ENCODE data around the gene QSOX1.

Gene QSOX1

DNA sequence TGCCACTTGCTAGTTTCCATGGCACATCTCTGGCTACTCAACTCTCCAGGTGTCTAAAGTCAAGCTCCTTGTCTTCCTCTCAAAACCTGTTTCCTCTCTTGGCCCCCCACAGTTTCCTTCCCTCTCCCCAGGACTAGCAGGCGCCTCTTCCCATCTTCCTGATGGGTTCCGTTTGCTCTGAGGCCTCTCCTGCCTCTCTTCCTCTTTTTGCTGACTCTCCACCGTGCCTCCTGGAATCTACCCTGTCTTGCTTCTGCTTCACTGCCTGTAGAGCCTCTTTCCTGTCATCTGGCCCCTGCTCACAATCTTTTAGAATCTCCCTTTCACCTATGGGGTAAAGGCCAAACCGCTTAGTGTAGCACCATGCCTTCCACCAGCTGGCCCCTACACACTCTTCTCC is 53.6 kb downstream of the QSOX1 start:
- Histone ChIP-seq H3K9me2 (ENCODE audit: low read depth, low read length) (no peaks in the 10 kb centered on the region), H3K27ac (ENCODE audit: low read depth, low read length, poor library complexity, severe bottlenecking) (no peak overlapping the region), H3K4me3 (ENCODE audit: low read depth, low read length, poor library complexity, severe bottlenecking) (no peak overlapping the region), H3K79me2 (ENCODE audit: insufficient read depth, low read length) (no peaks in the 10 kb centered on the region), H3K36me3 (ENCODE audit: insufficient read depth, low read length) (no peaks in the 10 kb centered on the region), H3K9me3 (ENCODE audit: low read length) (no peaks in the 10 kb centered on the region), H4K20me1 (ENCODE audit: insufficient read depth, low read length) (no peaks in the 10 kb centered on the region), H3K4me2 (ENCODE audit: low read length) (no peak overlapping the region), H3K4me1 (ENCODE audit: insufficient read depth, low read length, severe bottlenecking) (peaks cover 3% of the 10 kb centered on the region), H3K27me3 (ENCODE audit: insufficient read depth, low read length) (no peaks in the 10 kb centered on the region), H2AFZ (ENCODE audit: low read length) (no peak overlapping the region), H3K9ac (ENCODE audit: low read length) (no peak overlapping the region), H3F3A (ENCODE audit: insufficient read depth, low read length) (no peaks in the 10 kb centered on the region)
- TF ChIP-seq, protein P1, sequence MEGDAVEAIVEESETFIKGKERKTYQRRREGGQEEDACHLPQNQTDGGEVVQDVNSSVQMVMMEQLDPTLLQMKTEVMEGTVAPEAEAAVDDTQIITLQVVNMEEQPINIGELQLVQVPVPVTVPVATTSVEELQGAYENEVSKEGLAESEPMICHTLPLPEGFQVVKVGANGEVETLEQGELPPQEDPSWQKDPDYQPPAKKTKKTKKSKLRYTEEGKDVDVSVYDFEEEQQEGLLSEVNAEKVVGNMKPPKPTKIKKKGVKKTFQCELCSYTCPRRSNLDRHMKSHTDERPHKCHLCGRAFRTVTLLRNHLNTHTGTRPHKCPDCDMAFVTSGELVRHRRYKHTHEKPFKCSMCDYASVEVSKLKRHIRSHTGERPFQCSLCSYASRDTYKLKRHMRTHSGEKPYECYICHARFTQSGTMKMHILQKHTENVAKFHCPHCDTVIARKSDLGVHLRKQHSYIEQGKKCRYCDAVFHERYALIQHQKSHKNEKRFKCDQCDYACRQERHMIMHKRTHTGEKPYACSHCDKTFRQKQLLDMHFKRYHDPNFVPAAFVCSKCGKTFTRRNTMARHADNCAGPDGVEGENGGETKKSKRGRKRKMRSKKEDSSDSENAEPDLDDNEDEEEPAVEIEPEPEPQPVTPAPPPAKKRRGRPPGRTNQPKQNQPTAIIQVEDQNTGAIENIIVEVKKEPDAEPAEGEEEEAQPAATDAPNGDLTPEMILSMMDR (IDR thresholded peaks at IDR 0.05; ENCODE audit: low read length): no peak
- no peak for TF ChIP-seq EZH2 (IDR thresholded peaks at IDR 0.05; ENCODE audit: borderline replicate concordance, low read length)

DNA sequence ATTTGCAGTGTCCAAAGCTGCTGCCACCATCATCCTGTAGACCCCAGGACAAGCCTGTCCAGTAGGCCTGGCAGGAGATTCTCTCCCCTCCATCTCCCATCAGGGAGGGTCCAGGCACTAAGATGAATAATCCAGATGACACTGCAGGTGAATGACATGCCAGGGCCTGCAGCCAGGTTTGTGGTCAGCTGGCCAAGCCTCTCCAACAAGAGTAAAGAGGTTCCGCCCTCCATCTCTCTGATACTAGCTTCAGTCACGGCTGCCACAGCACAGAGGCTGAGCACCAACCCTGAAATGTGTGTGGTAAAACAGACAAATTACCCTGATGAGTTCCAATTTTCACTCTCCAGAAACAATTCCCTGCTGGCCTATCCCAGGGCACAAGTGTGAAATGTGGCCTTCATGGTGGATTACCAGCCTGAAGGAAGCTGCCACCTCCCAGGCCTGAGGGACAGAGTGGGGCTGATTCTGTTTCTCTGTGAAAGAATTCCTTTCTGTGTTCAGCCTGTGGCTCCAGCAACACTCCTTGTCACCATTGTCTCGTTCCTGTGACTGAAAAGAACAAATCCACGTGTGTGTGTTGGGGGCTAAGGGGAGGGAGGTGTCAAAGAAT is 55.4 kb downstream of the QSOX1 start:
- H3K27ac ChIP-seq (ENCODE audit: low read depth, low read length, poor library complexity, severe bottlenecking): no peak overlapping the region
- H3K79me2 ChIP-seq (ENCODE audit: insufficient read depth, low read length): no peaks in the 10 kb centered on the region
- no peak overlapping the region for H2AFZ ChIP-seq (ENCODE audit: low read length)
- H3K4me3 ChIP-seq (ENCODE audit: low read depth, low read length, poor library complexity, severe bottlenecking): no peak overlapping the region
- H3K4me1 ChIP-seq (ENCODE audit: insufficient read depth, low read length, severe bottlenecking): peaks cover 9% of the 10 kb centered on the region
- no peaks in the 10 kb centered on the region for H3K9me3 ChIP-seq (ENCODE audit: low read length)
- no peak overlapping the region for H3K9ac ChIP-seq (ENCODE audit: low read length)
- TF ChIP-seq, protein P1 (IDR thresholded peaks at IDR 0.05; ENCODE audit: low read length): no peak
- TF ChIP-seq EZH2 (IDR thresholded peaks at IDR 0.05; ENCODE audit: borderline replicate concordance, low read length): no peak
- no peaks in the 10 kb centered on the region for H3K27me3 ChIP-seq (ENCODE audit: insufficient read depth, low read length)
- H3K9me2 ChIP-seq (ENCODE audit: low read depth, low read length): no peaks in the 10 kb centered on the region
- H3F3A ChIP-seq (ENCODE audit: insufficient read depth, low read length): no peaks in the 10 kb centered on the region
- H3K4me2 ChIP-seq (ENCODE audit: low read length): no peak overlapping the region
- no peaks in the 10 kb centered on the region for H3K36me3 ChIP-seq (ENCODE audit: insufficient read depth, low read length)
- no peaks in the 10 kb centered on the region for H4K20me1 ChIP-seq (ENCODE audit: insufficient read depth, low read length)

DNA sequence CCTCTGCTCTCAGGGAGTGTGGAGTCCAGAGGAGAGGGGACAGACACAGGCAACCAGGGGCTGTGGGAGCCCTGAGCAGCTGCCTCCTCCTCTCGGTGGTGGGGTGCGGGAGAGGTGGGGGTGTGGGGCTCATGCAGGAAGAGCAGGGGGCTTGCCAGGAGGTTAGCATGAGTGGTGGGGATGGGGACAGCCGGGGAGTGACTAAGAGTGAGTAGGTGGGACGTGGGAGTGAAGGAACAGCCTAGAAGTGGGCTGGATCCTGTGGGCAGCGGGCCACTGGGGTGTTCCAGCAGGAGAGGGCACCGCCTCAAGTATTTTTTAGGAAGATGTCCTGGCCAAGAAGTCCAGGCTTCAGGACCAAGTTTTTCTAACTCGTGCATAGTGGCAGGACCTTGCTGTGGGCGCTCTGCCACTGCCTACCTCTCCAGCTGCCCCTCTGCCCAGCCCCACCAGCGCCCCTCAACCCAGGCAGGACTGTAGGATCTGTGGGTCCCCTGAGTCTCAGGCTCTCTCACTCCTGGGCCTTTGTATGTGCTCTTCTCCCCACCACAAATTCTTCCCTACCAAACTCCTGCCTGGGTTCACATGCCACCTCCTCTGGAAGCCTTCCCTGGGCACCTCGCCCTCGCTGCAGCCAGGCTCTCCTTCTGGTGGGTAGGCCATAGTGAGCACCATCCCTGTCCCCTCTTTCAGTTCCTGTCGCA is 56.6 kb downstream of the QSOX1 start:
- Histone ChIP-seq H3K9me3 (ENCODE audit: low read length) (no peaks in the 10 kb centered on the region), H3K36me3 (ENCODE audit: insufficient read depth, low read length) (no peaks in the 10 kb centered on the region), H4K20me1 (ENCODE audit: insufficient read depth, low read length) (no peaks in the 10 kb centered on the region), H3K27me3 (ENCODE audit: insufficient read depth, low read length) (no peaks in the 10 kb centered on the region), H3F3A (ENCODE audit: insufficient read depth, low read length) (no peaks in the 10 kb centered on the region), H3K4me1 (ENCODE audit: insufficient read depth, low read length, severe bottlenecking) (peaks cover 9% of the 10 kb centered on the region), H3K79me2 (ENCODE audit: insufficient read depth, low read length) (no peaks in the 10 kb centered on the region), H3K4me2 (ENCODE audit: low read length) (no peak overlapping the region), H3K4me3 (ENCODE audit: low read depth, low read length, poor library complexity, severe bottlenecking) (no peak overlapping the region), H2AFZ (ENCODE audit: low read length) (no peak overlapping the region), H3K9ac (ENCODE audit: low read length) (no peak overlapping the region), H3K9me2 (ENCODE audit: low read depth, low read length) (no peaks in the 10 kb centered on the region), H3K27ac (ENCODE audit: low read depth, low read length, poor library complexity, severe bottlenecking) (no peak overlapping the region)
- no peak for TF ChIP-seq EZH2 (IDR thresholded peaks at IDR 0.05; ENCODE audit: borderline replicate concordance, low read length)
- TF ChIP-seq, protein P1 (IDR thresholded peaks at IDR 0.05; ENCODE audit: low read length): no peak

Data from OCI-LY1 (cell line).